Dedifferentiated amniotic fluid mesenchymal stem cell (primary cell): Measurements from ENCODE around the gene ENG.

ENCODE experiments used
- DNase-seq: peaks from one replicate; pipeline ENCODE4 v3.0.0-alpha.2; 2016; ENCODE audit errors: extremely low spot score

The ENG gene

GRCh38 chr9:127865645-127866464 lies 11.4 kb upstream of the ENG start:
- DNase-seq, result no peak

GRCh38 chr9:127863191-127863621 lies 8.7 kb upstream of the ENG start:
- DNase-seq, result no peak

GRCh38 chr9:127862075-127863011 lies 7.9 kb upstream of the ENG start:
- DNase-seq, result no peak

GRCh38 chr9:127860779-127861178 lies 6.3 kb upstream of the ENG start:
- DNase-seq, result no peak

GRCh38 chr9:127860260-127860659 lies 5.8 kb upstream of the ENG start:
- no peak for DNase-seq

GRCh38 chr9:127858041-127858512 lies 3.6 kb upstream of the ENG start:
- no peak for DNase-seq

GRCh38 chr9:127857278-127857677 lies 2.8 kb upstream of the ENG start:
- DNase-seq, result no peak

- no peak for DNase-seq
Observed at GRCh38 chr9:127856729-127857116, 2.3 kb upstream of the ENG start.

- DNase-seq, result no peak
Observed at GRCh38 chr9:127856094-127856728, 1.8 kb upstream of the ENG start.

GRCh38 chr9:127855522-127855921 lies 1.1 kb upstream of the ENG start:
- no peak for DNase-seq

- DNase-seq, result no peak
Observed at GRCh38 chr9:127854960-127855359, 502 bp upstream of the ENG start.

- DNase-seq, result no peak
Observed at GRCh38 chr9:127853312-127854183, 910 bp downstream of the ENG start.

GRCh38 chr9:127852829-127853228 lies 1.6 kb downstream of the ENG start:
- DNase-seq, result no peak

- DNase-seq, result no peak
Observed at GRCh38 chr9:127850286-127850830, 4.1 kb downstream of the ENG start.

- no peak for DNase-seq
Observed at GRCh38 chr9:127848756-127849504, 5.5 kb downstream of the ENG start.

- no peak for DNase-seq
Observed at GRCh38 chr9:127847833-127848755, 6.4 kb downstream of the ENG start.

- DNase-seq, result no peak
Observed at GRCh38 chr9:127847178-127847510, 7.3 kb downstream of the ENG start.

GRCh38 chr9:127846443-127847177 lies 7.8 kb downstream of the ENG start:
- DNase-seq, result no peak
